Aorta (tissue), 5 donors: ENCODE results near the gene IGSF9B. TPM values are rescaled to one million over a fixed set of nuclear protein-coding genes. Genes with fewer than 3 reads are reported as not detected.

Experiments used
- ATAC-seq: fragments of 200-7000 bp; cut with Tn5 transposase; one replicate; pipeline ENCODE4 v1.9.1; 2022; ENCODE audit warnings: moderate library complexity; ENCODE audit not compliant: low FRiP score
- DNase-seq, 2 donors: peaks; one replicate each; pipeline ENCODE4 v3.0.0-alpha.2; 2020
- H3K27ac ChIP-seq, 2 donors: one replicate each; pipeline ENCODE4 v1.5.1; 2013; ENCODE audit warnings: low read length in 2 of 2, mild to moderate bottlenecking in 2 of 2, moderate library complexity in 2 of 2, control low read depth in 1 of 2, inconsistent platforms in 1 of 2, low read depth in 1 of 2
- H3K27me3 ChIP-seq, 2 donors: one replicate each; pipeline ENCODE4 v1.6.1; 2013; ENCODE audit warnings: control low read depth in 1 of 2, low read length in 1 of 2, mild to moderate bottlenecking in 1 of 2, moderate library complexity in 1 of 2; ENCODE audit not compliant: insufficient read depth in 2 of 2, control insufficient read depth in 1 of 2
- H3K36me3 ChIP-seq, 2 donors: one replicate each; pipeline ENCODE4 v1.6.1; 2013; ENCODE audit warnings: control low read depth in 1 of 2, low read length in 1 of 2, mild to moderate bottlenecking in 1 of 2; ENCODE audit not compliant: insufficient read depth in 2 of 2, control insufficient read depth in 1 of 2
- H3K4me1 ChIP-seq, 2 donors: one replicate each; pipeline ENCODE4 v1.6.1; 2013; ENCODE audit warnings: low read length in 2 of 2, control low read depth in 1 of 2, mild to moderate bottlenecking in 1 of 2, moderate library complexity in 1 of 2; ENCODE audit not compliant: insufficient read depth in 2 of 2, control insufficient read depth in 1 of 2
- H3K4me3 ChIP-seq, 2 donors: one replicate each; pipeline ENCODE4 v1.5.1; 2013; ENCODE audit warnings: low read length in 2 of 2, control low read depth in 1 of 2, mild to moderate bottlenecking in 1 of 2
- H3K9me3 ChIP-seq: one replicate; pipeline ENCODE4 v1.6.1; 2013; ENCODE audit warnings: mild to moderate bottlenecking, low read length; ENCODE audit not compliant: control insufficient read depth
- WGBS, 2 donors: extraction: QIAGEN DNeasy Blood & Tissue Kit; methylation state at CpG; one replicate each; pipeline ENCODE4 v1.1.7; 2013; 5-methylcytosine and 5-hydroxymethylcytosine counted together
- intact Hi-C, 2 donors: fragments of 100-400 bp; cut with DNase I; formaldehyde crosslinking; loops; one replicate each; pipeline versions ENCODE4 v1.14.2 to v1.15.0; 2022
- polyA plus RNA-seq, 2 donors: library from polyadenylated mRNA; stranded (reverse); fragments of 200-250 nt; gene quantifications; one replicate each; pipeline ENCODE4 v1.2.3, GENCODE V29; 2013
- total RNA-seq, 2 donors: library from RNA; stranded (reverse); fragmentation: NEBNext Ultra II Directional; extraction: Animal tissue kit (Norgen Biotek cat#: 25700); gene quantifications; one replicate each; pipeline ENCODE4 v1.2.1, GENCODE V29; 2021
- donor health status: healthy with polysubstance abuse.
- donor health status: Bipolar disorder and iron deficiency.
- donor health status: DM: no; HTN: no; CAD: no.
- donor health status: DM: no; HTN: no; CAD: no.
- donor health status: DM: yes; HTN: yes; CAD: no.

Gene IGSF9B
- total and polyA plus RNA-seq, 4 donors, result 6.5 to 93.9 (median 44.7) TPM

- Histone ChIP-seq H3K4me1 (no peaks in the 10 kb centered on the region), H3K27ac (no peak overlapping the region), H3K27me3 (no peaks in the 10 kb centered on the region), H3K36me3 (no peaks in the 10 kb centered on the region), H3K9me3 (no peaks in the 10 kb centered on the region), H3K4me3 (no peak overlapping the region)
- no peak for ATAC-seq
- no peak for DNase-seq
- intact Hi-C loops, result loop anchor here in 1 of 2 donors (5.0 kb wide), 1 partner anchor 60 kb away; no protein-coding TSS in a partner anchor
- WGBS, 2 donors, result 81% methylated on average over 28 of the region's 28 CpGs
Measured at GRCh38 chr11:133967599-133968238, 11.0 kb upstream of the IGSF9B start.

- WGBS, 2 donors, result 37 to 39% methylated on average over 40 to 43 of the region's 43 CpGs
- ATAC-seq (no peak), DNase-seq (peak in 1 of 2 donors; percentile 88)
- H3K9me3 ChIP-seq, result no peaks in the 10 kb centered on the region
- H3K27me3 ChIP-seq, result no peaks in the 10 kb centered on the region
- H3K4me3 ChIP-seq, result no peak overlapping the region
- intact Hi-C loops, result loop anchor here in 1 of 2 donors (5.0 kb wide), 1 partner anchor 60 kb away; no protein-coding TSS in a partner anchor
- no peak overlapping the region for H3K27ac ChIP-seq
- no peaks in the 10 kb centered on the region for H3K36me3 ChIP-seq
- no peaks in the 10 kb centered on the region for H3K4me1 ChIP-seq
Measured at GRCh38 chr11:133966921-133967598, 10.3 kb upstream of the IGSF9B start.

GRCh38 chr11:133966172-133966651, 9.4 kb upstream of the IGSF9B start:
- WGBS, 2 donors, result 61 to 65% methylated on average over 7 of the region's 7 CpGs
- ATAC-seq (no peak), DNase-seq (no peak)
- H3K36me3 ChIP-seq, result no peaks in the 10 kb centered on the region
- H3K27ac ChIP-seq, result no peak overlapping the region
- H3K27me3 ChIP-seq, result no peaks in the 10 kb centered on the region
- H3K4me1 ChIP-seq, result no peaks in the 10 kb centered on the region
- H3K9me3 ChIP-seq, result no peaks in the 10 kb centered on the region
- H3K4me3 ChIP-seq, result no peak overlapping the region
- intact Hi-C loops, result loop anchor here in 1 of 2 donors (5.0 kb wide), 1 partner anchor 61 kb away; no protein-coding TSS in a partner anchor

GRCh38 chr11:133965031-133965601, 8.3 kb upstream of the IGSF9B start:
- H3K27ac ChIP-seq, result peak overlapping the region in 1 of 2 donors; percentile 69
- peak; percentile 88 for ATAC-seq
- H3K36me3 ChIP-seq, result no peaks in the 10 kb centered on the region
- no peaks in the 10 kb centered on the region for H3K4me1 ChIP-seq
- no peaks in the 10 kb centered on the region for H3K27me3 ChIP-seq
- H3K4me3 ChIP-seq, result no peak overlapping the region
- H3K9me3 ChIP-seq, result no peaks in the 10 kb centered on the region
- intact Hi-C loops, result loop anchor here in 1 of 2 donors (5.0 kb wide), 1 partner anchor 62 kb away; no protein-coding TSS in a partner anchor
- no peak for DNase-seq
- WGBS, 2 donors, result 17 to 22% methylated on average over 10 of the region's 10 CpGs

GRCh38 chr11:133964356-133964755, 7.6 kb upstream of the IGSF9B start:
- Histone ChIP-seq H3K36me3 (no peaks in the 10 kb centered on the region), H3K4me3 (no peak overlapping the region), H3K27me3 (no peaks in the 10 kb centered on the region), H3K27ac (peak overlapping the region in 1 of 2 donors; percentile 14), H3K4me1 (no peaks in the 10 kb centered on the region), H3K9me3 (no peaks in the 10 kb centered on the region)
- intact Hi-C loops, result no loop called here
- DNase-seq (no peak), ATAC-seq (no peak)
- WGBS, 2 donors, result 91 to 94% methylated on average over 7 of the region's 7 CpGs

- H3K27ac ChIP-seq, result no peak overlapping the region
- intact Hi-C loops, result no loop called here
- DNase-seq, result no peak
- H3K36me3 ChIP-seq, result no peaks in the 10 kb centered on the region
- no peak for ATAC-seq
- 84 to 87% methylated on average over 8 of the region's 8 CpGs for WGBS, 2 donors
- no peaks in the 10 kb centered on the region for H3K27me3 ChIP-seq
- H3K4me1 ChIP-seq, result no peaks in the 10 kb centered on the region
- H3K4me3 ChIP-seq, result no peak overlapping the region
- no peaks in the 10 kb centered on the region for H3K9me3 ChIP-seq
Measured at GRCh38 chr11:133961890-133962289, 5.1 kb upstream of the IGSF9B start.

- no peak for ATAC-seq
- WGBS, 2 donors, result 59 to 62% methylated on average over 7 of the region's 7 CpGs
Measured at GRCh38 chr11:133957900-133958299, 1.1 kb upstream of the IGSF9B start.

GRCh38 chr11:133955945-133956421, 785 bp downstream of the IGSF9B start:
- Histone ChIP-seq H3K36me3 (no peaks in the 10 kb centered on the region), H3K9me3 (no peaks in the 10 kb centered on the region), H3K4me3 (peak overlapping the region; percentile 40 to 74), H3K4me1 (peaks cover 3 to 4% of the 10 kb centered on the region in 2 donors), H3K27me3 (no peaks in the 10 kb centered on the region), H3K27ac (peak overlapping the region; percentile 44 to 93)
- ATAC-seq (peak; percentile 28), DNase-seq (no peak)
- 0 to 1% methylated on average over 48 to 58 of the region's 58 CpGs for WGBS, 2 donors
- intact Hi-C loops, result loop anchor here in 1 of 2 donors (5.0 to 10.0 kb wide), 2 partner anchors 91 to 189 kb away; no protein-coding TSS in a partner anchor

More at GRCh38 chr11:133957900-133958299, 1.1 kb upstream of the IGSF9B start:
- DNase-seq, result no peak
- Histone ChIP-seq H3K4me1 (no peaks in the 10 kb centered on the region), H3K36me3 (no peaks in the 10 kb centered on the region), H3K9me3 (no peaks in the 10 kb centered on the region), H3K27me3 (no peaks in the 10 kb centered on the region), H3K27ac (no peak overlapping the region), H3K4me3 (no peak overlapping the region)
- intact Hi-C loops, result loop anchor here in 1 of 2 donors (5.0 to 10.0 kb wide), 2 partner anchors 89 to 187 kb away; no protein-coding TSS in a partner anchor
